NT2/D1 (cell line): ENCODE data around the gene ABR.

Experiments used
- SUZ12 ChIP-seq: IDR thresholded peaks from 2 replicates; pipeline ENCODE4 v1.6.1; 2011; ENCODE audit not compliant: insufficient read length, insufficient read depth; ENCODE audit errors: extremely low read depth
- YY1 ChIP-seq: IDR thresholded peaks from 2 replicates; pipeline ENCODE4 v1.6.1; 2011; ENCODE audit not compliant: insufficient read length, insufficient read depth
- ZNF274 ChIP-seq: IDR thresholded peaks from 2 replicates; pipeline ENCODE4 v1.6.1; 2011; ENCODE audit warnings: mild to moderate bottlenecking, low read depth, low read length

GRCh38 chr17:1203967-1204291, 24.1 kb upstream of the ABR start:
- TF ChIP-seq ZNF274 (no peak), YY1 (no peak), SUZ12 (no peak)
